NCI-H1436 (cell line): ENCODE data around the gene IFNA8.
"Not testable (repeated sequence)": the region's sequence is repeated elsewhere in the genome, so short reads cannot be mapped to it uniquely, and the experiment has no call there.

ENCODE experiments used
- DNase-seq: peaks from one replicate; lab custom pipeline; 2025; lab: John Stamatoyannopoulos, UW

IFNA8 gene

DNA sequence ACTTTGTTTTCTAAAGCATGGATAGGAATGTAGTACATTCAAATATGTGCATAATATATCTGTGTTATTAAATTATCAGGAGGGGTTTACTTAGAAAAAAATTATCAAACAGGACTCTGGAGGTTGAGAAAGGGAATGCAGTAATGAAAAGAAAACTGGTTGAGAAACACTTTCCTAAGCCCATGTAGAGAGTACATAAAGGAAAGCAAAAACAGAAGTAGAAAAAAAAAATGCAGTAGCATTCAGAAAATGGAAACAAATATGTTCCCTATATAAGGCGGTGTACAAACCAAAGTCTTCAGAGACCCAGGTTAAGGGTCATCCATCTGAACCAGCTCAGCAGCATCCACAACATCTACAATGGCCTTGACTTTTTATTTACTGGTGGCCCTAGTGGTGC is at the start of gene IFNA8:
Gene IFNA8, plus strand, starts transcription at position 301 of the 400 bp plus-strand sequence. Its CDS starts 60 bp downstream, at position 361.
- DNase-seq = no peak

DNA sequence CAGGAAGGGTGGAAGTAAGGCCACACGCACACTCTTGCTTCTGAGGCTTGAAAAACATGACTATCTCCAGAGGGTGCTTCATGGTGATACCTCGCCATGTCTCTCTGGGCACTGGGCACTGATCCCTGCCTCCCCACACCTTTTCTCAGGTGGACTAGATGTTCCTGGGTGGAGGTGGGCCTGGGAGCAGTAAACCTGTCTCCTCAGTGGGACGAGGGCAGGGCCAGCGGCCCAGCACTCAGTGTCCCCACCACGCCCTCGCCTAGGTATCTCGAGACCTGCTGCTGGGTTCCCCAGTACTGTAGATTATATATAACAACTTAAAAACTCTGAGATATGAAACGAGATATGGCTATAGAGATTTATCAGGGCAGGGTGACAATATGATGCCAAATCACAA is 46.6 kb upstream of the IFNA8 start:
- DNase-seq = no peak

DNA sequence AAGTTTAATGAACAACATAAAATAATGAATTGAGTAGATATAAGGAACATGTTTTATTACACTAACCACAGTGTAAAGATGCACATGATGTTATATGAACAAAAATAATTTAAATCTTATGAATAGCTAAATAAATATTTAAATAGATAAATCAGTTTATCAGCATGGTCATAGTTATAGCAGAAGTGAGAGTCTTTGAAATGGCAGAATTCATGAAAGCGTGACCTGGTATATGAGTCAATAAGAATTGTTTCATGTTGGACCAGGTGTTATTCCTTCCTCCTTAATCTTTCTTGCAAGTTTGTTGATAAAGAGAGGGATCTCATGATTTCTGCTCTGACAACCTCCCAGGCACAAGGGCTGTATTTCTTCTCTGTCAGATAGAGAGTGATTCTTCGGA is 41.7 kb upstream of the IFNA8 start:
- not testable (repeated sequence) for DNase-seq

DNA sequence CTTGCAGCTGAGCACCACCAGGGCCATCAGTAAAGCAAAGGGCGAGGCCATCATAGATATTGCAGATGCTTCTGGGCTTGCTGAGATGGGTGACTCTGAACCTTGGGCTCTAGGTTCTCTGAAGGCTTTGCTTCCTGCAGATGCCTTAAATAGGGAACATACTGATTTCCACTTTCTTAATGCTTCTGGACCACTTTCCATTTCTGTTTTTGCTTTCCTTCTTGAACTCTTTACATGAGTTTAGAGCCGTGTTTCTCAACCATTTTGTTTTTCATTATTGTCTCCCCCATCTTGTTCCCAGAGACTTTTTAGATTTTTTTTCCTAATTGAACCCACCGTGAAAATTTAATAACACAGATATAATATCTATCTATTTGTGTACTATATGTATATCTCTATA is 41.0 kb upstream of the IFNA8 start, which contains the start of gene IFNA13:
Gene IFNA13, minus strand, starts transcription at position 101 of the 400 bp plus-strand sequence. Its CDS starts 47 bp downstream, at position 54.
- DNase-seq = no peak

DNA sequence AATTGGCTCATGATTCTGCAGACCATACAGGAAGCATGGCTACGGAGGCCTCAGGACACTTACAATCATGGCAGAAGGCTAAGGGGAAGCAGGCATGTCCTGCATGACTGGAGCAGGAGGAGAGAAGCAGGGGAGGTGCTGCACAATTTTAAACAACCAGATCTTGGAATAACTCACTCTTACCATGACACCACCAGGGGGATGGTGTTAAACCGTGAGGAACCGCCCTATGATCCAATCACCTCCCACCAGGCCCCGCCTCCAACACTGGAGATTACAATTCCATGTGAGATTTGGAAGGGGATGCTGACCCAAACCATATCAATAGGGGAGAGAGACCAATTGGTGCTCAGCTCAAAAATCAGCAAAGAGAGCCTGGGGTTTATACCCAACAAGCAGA is 37.5 kb upstream of the IFNA8 start:
- not testable (repeated sequence) for DNase-seq

DNA sequence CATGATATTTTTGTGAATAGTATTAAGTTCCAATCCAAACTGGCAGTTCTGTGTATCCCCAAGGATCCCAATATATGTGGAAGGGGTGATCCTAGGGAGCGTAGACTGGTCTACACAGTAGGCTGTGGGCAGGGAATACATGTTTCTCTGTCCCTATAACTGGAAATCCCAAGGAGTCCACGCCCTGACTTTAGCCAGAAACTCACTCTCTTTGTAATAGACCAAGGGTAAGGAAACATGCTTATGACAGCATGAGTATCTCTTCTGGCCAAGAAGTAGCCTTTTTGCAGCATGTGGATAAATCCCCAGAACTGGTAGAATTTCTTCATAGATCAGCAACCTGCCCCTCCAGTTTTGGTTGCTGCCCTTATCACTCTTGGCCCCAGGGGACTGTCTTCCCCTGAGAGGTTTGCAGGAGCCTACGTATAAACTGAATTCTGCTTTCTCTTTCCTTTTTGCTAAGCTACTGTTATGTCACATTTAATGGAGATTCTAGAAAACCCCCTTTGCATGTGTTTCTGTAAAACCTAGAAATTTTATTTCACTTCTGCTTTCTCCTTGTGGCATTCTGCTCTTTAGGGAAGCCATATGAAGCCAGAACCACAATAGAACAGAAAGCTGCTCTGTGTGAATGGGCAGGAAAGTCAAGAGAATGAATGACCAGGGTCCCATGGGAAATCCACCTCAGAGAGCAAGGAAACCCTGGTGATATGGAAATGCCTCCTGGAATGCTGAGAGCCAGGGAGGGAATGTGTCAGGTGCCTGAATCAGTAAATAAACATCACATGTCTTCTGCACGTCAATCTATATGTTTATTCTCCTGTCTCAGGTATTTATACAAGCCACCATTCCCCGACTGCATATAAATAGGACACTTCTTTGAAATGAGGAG is 27.2 kb upstream of the IFNA8 start:
- DNase-seq = no peak

DNA sequence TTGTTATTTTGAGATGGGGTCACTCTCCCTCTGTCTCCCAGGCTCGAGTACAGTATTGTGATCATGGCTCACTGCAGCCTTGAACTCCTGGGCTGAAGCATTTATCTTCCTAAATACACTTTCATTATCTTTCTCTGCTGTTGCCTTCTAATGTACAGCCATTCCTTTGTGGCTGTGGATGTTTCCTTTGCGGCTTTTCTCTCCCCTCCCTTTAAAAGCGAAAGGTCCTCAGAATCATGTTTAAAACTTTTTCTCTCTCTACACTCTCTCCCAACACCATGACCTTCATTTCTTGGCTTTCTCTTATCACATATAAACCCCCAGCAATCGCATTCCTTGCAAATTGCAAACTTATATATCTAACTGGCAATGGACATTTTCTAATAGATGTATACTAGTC is 25.3 kb upstream of the IFNA8 start:
- no peak for DNase-seq

DNA sequence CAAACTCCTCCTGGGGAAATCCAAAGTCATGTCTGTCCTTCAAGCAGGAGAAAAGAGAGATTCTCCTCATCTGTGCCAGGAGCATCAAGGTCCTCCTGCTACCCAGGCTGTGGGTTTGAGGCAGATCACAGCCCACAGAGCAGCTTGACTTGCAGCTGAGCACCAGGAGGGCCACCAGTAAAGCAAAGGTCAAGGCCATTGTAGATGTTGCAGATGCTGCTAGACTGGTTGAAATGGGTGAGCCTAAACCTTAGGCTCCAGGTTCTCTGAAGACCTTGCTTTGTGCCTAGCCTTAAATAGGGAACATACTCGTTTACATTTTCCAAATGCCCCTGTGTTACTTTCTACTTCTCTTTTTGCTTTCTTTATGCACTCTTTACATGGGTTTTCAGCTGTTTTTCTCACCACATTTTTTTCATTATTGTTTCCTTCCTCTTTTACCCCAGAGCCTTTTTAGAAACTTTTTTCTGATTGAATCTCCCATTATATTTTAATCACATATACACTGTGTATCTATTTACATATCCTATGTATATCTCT is 23.7 kb upstream of the IFNA8 start, which contains the start of gene IFNA2:
Gene IFNA2, minus strand, starts transcription at position 268 of the 540 bp plus-strand sequence. Its CDS starts 69 bp downstream, at position 199.
- DNase-seq = no peak

DNA sequence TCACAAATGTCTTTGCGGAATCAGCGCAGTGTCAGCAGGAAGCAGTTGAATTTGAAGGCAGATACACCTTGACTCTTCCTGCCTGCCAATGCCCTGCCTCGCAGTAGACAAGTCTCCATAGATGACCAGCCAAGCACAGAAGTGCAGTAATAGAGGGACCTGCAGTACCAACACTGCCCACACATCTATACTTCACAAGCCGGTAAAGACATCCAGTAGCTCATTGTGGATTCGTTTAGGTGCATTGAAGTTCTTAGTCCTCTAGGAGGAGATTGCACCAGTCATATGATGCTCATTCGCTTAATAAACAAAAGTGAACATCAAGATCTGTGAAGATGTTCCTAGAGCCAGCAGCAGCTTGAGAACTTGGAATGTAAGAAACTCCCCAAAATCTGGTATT is 16.6 kb upstream of the IFNA8 start:
- no peak for DNase-seq

DNA sequence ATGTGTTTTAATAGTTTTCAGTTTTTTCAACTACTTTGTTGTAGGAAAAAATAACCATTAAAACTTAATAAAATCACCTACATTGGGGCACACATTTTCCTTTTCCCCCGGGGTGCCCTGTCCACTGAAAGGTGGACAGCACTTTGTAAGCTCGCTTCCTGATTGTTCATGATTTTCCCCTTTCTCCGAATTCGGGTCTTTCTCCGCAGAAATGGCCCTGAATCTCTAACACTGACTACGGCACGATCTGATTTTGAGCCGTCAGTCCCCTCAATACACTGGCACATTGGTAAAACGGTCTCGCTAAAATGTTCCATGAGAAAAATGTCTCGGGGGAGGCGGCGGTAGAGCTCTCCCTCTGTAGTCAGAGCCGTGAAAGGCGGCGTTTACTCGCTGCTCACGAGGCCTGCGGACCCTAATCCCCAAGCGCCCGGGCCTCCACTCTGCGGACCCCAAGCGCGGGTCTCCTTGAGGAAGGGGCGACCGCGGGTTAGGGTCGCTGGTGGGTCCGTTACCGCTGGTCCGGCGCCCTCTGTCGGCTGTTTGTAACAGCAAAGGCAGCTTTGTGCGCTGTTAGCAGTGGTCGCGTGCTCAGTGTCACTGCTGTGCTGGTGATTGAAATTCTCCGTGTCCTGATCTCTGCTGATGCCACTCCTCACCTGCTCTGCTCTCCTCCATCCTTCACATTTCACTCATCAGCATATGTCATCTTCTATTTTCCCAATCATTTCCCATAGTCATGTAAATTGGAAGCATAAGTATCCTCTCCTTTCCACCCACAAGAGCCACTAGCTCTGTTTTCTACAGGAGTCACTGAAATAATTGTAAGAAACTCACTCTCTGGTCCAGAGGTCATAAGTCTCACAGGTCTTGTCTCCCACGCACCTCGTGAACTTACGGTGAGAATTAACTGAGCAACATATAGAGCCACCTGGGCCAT is 12.9 kb upstream of the IFNA8 start:
- no peak for DNase-seq

DNA sequence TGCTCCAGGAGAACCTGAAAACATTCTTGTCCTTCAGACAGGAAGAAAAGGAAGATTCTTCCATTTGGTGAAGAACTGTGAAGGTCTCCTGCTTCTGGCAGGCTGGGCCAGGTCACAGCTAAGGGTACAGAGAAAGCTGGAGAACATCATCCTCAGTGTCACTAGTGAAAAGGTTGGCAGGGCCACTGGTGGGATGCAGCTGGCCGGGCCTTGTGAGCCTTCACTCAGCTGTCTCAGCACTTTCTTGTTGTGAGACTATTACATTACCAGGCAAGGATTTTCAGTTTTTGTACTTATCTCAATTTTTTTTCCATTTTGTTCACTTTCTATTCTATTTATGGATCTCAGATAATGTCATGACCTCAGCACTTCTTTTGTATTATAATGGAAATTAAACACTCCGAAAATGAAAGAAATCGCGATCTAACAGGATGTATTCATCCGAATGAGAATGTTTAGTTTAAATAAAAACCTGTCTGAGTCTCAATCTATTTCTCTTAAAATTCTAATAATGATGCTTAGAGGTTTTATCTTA is 9.9 kb upstream of the IFNA8 start:
- no peak for DNase-seq

DNA sequence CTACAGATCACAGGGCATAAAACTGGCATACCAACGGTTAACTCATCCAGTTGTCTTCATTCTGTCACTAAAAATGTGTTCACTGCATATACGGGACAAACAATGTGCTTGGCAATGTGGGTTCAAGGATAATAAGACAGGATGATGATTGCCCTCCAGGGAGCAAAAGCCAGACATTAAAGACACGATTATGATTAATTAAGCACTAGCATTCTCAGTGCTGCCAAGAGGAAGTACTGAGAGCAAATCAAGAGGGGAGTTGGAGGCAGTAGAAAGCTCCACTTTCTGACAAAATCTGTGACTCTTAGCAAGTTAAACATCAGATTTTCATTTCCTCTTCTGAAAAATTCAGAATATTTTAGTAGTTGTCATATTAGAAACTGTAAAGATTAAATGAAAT is 9.0 kb upstream of the IFNA8 start:
- DNase-seq = no peak

DNA sequence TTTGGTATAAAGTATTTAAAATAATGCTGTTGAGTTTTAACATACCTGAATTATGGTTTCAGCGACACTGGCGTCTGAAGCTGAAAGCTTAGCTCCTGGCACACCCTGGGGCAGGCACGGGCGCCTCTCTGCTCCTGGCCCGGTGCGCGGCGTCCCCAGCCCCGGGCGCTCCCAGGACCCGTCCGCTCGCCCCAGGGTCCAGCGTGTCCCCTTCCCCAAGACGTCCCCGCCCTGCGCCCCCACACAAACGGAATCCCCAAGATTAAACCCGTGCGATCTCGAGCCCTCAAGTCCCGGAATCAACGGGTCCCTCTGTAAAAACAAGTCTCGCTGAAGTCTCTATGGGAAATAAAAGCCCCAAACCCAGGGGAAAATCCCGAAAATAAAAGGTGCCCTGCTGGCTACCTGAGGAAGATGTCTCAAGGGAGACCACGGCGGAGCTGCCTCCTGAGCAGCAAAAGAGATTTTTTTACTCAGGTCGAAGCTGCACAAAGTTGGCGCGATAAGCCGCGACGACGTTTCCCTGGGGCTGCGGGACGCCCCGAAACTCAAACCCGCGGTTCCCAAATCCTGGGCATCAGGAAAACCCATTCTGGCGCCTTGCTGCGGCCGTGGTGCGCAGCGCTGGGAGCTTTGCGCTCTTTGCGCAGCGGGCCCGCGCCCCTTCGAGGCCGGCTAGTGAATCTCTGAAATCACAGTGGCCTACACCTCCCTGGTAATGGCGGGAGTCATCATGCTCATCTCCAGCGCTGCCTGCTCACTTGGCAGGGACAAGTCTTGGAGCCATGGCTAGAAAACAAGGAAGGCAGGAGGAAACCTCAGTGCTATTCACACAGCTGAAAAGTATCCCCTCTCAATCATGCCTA is 6.3 kb upstream of the IFNA8 start:
- DNase-seq = no peak

DNA sequence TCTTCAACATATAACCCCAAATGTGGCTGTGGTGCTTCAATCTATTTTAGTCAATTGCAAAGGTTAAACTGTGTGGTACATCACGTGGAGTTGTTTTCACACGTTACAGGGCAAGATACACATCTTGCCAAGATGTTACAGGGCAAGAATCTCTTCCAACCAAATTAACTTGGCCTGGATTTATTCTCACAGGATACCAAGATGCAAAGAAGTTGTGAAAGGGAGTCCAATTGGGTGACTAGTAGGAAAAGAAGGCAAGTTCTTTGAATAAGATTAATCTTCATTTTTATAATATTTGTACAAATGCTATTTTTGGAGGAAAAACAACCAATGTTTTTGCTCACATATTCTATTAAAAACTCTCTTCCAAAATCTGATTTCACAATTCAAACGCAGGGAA is 4.8 kb upstream of the IFNA8 start:
- no peak for DNase-seq

DNA sequence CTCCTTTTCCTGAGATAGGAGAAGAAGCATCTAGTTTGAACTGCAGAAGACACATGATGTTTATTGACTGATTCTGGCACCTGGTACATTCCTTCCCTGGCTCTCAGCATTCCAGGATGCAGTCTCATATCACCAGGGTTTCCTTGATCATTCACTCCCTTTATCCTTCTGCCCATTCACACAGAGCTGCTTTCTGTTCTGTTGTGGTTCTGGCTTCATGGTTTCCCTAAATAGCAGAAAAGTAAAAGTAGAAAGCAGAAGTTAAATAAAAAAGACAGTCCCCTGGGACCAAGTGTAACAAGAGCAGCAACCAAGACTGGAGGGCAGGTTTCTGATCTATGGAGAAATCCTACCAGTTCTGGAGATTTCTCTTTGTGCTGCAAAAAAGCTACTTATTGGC is 3.2 kb downstream of the IFNA8 start:
- no peak for DNase-seq

DNA sequence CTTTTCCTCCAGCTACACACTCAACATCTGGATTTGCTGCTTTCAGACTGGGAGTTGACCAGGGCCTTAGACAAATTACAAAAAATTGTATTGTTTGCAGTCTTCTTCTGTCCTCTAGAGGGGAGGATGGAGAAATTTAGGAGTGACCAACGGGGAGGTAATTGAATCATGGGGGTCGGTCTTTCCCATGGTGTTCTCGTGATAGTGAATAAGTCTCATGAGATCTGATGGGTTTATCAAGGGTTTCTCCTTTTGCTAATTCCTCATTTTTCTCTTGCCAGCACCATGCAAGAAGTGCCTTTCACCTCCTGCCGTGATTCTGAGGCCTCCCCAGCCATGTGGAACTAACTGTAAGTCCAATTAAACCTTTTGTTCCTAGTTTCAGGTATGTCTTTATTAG is 4.2 kb downstream of the IFNA8 start:
- DNase-seq = no peak

DNA sequence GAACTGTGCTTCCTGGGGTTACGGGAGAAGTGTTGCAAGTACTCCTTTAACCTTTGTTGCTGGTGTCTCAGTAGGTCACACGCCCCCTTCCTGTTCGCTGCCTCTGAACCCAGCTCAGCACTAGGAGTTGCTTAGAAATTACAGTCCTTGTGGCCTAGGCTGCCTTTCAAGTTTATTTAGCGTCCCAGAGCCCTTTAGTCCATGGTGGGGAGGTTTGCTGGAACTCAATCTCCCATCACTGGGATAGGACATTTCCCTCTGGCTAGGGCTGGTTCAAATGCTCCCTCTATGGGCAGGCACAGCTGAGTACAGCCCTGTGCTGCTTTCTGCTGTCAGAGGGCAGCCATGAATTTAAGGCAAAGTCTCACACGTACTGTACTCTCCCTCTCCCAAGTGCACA is 4.7 kb downstream of the IFNA8 start:
- DNase-seq = no peak

DNA sequence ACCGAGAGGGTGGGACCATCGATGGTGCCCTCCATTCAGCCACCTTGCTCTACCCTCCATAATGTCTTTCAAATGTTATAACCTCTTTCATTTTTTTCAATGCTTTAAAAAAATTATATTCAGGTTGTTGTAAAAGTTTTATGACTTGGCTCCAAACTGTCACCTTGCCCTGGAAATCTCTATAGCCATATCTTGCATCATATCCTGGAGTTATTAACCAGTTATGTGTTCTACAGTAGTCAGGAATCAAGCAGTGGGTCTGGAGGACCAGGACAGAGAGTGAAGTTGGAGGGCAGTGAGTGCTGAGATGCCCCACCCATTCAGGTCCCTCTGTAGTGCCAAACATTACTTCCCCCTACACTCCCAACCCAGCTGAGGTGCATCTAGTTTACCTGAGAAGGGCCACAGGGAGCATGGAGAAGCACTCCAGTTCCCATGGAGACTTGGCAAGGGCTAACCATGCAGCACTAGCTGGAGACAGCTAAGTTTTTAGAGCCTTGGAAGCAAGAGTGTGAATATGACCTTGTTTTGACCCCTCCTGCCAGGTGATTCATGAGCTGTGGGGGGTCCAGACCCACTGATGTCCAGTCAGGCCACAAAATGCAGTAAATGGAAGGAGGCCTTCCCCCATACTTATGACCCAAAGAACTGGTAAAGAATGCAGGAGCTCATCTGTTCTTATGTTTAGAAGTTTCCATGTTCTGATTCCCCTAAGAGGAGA is 5.5 kb downstream of the IFNA8 start:
- no peak for DNase-seq

DNA sequence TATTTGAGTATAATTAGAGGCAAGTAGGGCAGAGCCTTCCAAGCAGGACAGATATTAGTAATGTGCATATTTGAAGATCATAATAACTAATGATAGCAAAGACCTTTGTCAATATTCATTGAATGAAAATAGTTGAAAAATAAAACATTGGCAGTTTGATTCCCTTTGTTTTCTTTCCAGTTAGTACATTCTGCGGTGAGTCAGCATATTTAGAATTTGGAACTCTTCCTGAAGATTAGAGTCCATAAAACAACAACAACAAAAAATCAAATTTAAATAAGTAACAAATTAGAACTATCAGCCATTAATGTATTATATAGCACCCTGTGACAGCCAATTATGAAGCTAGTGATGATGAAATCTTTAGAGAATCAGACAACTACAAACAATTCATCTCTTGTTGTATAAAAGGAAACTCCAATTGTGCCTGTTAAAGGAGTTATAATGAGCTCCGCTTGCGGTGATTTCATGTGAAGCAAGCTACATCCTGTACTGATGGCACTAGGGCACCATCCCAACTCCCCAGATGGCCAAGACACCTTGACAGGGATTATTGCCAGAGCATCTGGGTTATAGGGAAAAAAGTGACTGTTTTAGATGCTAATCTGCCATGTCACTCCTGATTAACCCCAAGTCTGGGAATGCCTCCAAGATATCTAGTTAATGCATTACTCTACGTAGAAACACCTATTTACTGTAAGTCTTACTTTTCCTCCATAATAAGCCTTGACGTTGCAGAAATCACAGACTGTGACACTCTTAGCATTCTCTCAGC is 6.8 kb downstream of the IFNA8 start:
- DNase-seq = no peak

DNA sequence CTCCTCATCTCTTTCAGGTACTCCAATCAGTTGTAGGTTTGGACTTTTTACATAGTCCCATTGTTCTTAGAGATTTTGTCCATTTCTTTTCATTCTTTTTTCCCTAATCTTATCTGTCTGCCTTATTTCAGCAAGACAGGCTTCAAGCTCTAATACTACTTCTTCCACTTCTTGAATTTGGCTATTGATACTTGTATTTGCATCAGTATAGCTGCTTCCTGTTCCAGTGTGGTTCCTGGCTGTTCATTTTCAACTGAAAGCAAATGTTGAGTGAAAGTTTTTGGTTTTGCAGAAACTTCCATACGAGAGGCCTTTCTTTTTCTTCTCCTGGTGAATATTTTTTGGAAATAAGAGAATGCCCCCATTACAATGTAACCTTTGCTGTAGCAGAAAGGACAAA is 19.3 kb downstream of the IFNA8 start:
- no peak for DNase-seq
